DMS 273 (cell line): ENCODE results near the gene INA.
"Not testable (repeated sequence)": the region's sequence is repeated elsewhere in the genome, so short reads cannot be mapped to it uniquely, and the experiment has no call there.

Experiments
- DNase-seq: peaks from one replicate; lab custom pipeline; 2025; ENCODE audit not compliant: unreplicated experiment; lab: John Stamatoyannopoulos, UW

INA gene

DNA sequence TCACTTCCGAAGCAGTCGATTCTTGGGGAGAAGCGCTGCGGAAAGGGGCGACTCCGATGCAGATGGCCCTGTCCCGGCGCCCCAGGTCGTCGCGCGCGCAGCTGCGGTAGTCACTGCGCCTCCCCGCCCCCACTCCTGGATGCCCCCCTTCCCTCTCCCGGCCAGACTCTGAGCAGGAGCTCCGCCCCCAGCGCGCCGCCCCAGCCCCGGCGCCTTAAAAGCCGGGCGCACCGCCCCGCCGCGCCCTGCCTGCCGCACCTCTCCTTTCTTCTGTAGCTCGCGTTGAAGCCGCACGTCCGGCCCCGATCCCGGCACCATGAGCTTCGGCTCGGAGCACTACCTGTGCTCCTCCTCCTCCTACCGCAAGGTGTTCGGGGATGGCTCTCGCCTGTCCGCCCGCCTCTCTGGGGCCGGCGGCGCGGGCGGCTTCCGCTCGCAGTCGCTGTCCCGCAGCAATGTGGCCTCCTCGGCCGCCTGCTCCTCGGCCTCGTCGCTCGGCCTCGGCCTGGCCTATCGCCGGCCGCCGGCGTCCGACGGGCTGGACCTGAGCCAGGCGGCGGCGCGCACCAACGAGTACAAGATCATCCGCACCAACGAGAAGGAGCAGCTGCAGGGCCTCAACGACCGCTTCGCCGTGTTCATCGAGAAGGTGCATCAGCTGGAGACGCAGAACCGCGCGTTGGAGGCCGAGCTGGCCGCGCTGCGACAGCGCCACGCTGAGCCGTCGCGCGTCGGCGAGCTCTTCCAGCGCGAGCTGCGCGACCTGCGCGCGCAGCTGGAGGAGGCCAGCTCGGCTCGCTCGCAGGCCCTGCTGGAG is at the start of gene INA:
TSS of gene INA (plus strand) at position 243 of the 817 bp plus-strand sequence. CDS start at position 317, 74 bp downstream.
- peak; percentile 88 for DNase-seq

DNA sequence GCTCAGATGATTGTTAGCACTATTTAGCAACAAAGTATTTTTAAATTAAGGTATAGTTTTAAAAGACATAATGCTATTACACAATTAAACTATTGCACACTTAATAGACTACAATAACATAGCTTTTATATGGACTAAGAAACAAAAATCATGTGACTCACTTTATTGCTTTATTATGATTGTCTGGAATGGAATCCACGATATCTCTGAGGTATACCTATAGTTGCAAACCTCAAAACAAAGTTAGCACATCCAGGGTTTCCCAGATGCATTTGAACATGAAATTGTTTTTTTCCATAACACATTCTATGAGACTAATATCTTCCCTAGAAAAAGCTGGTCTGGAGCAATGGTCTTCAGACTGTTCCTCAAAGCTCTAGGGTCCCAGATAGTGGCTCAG is 49.5 kb upstream of the INA start:
- DNase-seq: no peak

DNA sequence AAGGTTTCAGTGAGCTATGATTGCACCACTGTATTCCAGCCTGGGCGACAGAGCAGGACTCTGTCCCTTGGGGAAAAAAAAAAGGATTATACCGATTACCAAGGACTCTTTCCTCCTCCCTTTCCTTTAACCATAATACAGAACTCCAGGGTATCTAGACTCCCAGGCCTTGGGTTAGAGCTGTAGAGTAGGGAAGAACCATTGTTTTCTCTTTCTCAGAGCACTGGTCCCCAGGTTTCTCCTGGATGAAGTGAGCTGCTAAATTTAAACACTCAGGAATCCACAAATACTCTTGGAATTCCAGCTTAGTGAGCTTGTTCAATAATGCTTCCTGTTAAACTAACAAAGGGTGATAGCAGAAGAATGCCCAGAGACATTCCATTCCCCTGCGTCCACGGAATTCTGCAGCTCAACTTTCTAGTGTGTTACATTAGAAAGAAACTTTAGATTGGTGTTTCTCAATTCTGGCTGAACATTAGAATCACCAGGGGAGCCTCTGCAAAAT is 45.8 kb upstream of the INA start:
- no peak for DNase-seq

DNA sequence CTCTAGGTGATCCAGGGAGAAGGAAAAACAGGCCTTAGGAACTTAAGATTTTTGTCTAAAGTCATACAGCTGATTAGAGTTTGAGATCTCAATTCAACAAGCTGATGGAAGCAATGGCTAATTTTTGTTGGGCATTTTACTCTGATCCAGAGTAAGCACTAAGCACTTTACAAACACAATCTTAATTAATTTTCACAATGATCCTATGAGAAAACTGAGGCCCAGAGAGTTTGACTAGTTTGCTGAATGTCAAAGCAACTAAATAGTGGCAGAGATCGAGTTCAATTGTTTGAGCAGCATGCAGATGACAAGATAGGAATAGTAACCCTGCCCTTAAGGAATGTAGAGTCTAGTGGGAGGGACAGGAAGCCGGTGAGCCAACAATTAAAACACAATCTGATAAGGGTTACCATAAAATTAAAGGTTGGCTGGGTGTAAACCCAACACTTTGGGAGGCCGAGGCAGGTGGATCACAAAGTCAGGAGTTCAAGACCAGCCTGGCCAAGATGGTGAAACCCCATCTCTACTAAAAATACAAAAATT is 44.7 kb upstream of the INA start:
- no peak for DNase-seq

DNA sequence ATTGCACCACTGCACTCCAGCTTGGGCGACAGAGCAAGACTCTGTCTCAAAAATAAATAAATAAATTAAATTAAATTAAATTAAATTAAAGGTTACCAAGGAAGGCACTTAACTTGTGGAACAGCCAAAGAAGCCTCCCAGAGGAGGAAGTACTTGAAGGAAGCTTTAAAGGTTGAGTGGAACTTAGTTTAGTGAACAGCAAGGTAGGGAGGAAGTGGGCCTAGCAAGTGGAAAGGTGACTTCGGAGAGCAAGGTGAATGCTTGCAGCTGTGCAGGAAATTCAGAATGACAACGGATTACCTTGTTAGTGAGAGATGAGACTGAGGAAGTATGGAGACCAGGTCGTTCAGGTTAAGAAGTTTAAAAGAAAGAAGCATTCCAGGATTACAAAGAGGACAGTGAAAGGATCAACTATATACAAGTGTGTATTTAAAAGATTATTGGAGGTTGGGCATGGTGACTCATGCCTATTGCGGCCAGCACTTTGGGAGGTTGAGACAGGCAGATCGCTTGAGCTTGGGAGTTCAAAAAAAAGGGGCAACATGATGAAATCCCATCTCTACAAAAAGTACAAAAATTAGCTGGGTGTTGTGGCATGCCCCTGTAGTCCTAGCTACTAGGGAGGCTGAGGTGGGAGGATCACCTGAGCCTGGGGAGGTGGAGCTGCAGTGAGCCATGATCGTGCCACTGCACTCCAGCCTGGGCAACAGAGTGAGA is 44.0 kb upstream of the INA start:
- no peak for DNase-seq

DNA sequence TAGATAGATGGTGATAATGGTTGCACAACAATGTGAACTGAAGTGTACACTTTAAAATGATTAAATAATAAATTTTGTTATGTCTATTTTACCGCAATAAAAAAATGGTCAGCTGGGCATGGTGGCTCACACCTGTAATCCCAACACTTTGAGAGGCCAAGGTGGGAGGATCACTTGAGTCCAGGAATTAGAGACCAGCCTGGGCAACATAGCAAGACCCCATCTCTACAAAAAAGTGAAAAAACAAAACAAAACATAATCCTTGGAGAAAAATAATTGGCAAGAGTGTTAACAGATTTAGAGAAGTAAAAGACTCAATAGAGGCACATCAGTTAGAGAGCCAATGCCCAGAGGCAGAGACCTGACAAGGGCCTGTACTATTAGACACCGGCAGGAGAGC is 41.2 kb upstream of the INA start:
- DNase-seq: no peak

DNA sequence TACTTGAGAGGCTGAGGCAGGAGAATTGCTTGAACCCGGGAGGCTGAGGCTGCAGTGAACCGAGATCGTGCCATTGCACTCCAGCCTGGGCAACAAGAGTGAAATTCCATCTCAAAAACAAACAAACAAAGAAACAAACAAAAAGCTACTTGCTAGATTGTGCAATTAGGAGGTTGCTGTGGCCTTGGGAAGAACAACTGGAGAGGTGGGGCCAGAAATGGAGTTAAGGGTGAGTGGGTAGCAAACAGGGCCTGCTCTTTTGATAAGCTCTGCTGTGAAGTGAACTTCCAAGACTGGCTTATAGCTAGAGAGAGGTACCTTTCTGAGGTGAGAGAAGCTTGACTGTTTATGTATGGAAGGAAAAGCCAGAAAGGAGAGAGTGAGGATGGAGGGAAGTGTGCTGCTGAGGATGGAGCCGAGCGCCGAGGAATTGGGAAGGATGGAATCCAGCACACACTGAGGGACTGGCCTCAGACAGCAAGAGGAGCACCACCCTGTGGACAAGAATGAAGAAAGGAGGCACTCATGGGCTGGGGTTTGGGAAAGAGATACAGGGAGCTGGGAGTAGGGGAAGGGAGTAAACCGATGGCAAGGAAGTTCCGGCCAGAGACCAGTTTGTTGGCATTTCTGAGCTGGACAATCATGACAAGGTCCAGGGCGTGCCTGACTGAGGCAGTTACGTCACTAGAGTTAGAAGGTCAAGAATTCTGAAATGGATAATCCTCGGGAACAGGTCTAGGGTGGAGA is 38.3 kb upstream of the INA start:
- DNase-seq: no peak

DNA sequence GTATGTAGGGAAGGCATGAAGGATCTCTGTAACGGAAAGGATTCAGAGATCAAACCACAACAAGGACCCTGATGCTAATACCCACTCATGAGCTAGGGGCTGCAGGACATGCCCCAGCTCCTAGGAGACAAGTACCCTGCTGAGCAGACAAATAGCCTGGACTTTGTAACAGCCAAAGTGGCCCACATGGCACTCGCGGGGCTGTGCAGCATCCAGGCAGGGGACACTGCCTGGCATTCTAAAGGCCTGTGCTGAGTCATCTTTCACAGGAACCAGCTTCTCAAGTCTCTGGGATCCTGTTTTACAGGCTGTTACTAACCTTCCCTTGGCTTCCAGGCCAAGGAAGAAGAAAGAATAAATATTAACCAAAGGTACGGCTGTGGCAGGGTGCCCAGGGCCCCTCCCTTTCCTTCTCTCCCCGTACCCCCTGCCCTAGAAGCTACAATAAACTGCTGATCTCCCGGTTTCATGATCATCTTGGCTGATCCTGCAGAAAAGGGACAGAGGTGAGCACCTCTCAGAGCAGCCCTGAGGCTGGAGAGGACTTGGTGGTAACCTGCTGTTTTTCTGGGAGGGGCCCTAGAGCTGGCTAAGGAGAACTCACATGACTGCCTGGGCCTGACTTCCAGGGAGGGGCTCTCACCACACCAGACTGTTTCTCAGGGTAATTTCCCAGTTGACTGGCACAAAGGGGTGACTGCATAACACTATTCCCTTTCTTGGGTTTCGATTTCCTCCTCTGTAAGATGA is 35.5 kb upstream of the INA start:
- DNase-seq: peak; percentile 17

DNA sequence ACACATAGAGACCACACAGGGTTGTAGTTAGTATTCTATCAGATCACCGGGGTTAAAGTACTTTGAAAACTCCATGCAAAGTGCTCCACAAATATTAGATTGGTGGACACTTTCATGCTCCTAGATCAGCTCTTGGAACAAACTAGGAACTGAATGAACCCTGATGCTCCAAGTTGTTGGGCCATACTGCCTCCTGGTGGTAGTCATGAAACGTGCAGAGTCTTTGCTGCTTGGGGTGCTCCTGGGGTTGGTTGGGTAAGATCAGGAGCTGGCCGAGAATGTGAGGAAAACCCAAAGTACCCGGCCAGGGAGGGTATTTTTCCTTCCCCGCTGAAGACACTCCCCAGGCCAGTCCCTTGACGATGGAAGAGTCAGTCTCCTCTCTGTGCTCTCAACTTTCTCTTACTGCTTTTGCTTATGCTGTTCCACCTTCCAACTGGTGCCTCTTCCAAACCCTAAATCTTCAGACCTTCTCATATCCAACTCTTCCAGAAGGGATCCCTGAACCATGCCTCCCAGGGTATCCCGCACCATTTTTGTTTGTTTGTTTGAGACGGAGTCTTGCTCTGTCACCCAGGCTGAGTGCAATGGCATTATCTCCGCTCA is 32.2 kb upstream of the INA start:
- DNase-seq: peak; percentile 75

DNA sequence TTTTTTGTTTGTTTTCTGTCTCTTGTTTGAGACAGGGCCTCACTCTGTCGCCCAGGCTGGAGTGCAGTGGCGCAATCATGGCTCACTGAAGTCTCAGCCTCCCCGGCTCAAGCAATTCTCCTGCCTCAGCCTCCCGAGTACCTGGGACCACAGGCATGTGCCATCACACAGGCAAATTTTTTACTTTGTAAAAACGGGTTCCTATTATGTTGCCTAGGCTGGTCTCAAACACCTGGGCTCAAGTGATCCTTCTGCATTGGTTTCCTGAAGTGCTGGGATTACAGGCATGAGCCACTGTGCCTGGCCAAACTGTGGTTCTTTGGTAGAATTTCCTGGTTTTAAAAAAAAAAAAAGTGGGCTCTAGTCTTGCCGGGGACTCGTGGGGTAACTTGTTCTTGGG is 31.4 kb upstream of the INA start, which contains the start of gene RPEL1:
TSS of gene RPEL1 (plus strand) at position 301 of the 400 bp plus-strand sequence. CDS start 110 bp downstream, outside the sequence.
- not testable (repeated sequence) for DNase-seq

DNA sequence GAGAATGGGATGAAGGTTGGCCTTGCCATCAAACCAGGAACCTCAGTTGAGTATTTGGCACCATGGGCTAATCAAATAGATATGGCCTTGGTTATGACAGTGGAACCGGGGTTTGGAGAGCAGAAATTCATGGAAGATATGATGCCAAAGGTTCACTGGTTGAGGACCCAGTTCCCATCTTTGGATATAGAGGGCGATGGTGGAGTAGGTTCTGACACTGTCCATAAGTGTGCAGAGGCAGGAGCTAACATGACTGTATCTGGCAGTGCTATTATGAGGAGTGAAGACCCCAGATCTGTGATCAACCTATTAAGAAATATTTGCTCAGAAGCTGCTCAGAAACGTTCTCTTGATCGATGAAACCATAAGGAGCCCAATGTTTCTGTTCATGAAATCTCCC is 30.6 kb upstream of the INA start:
- peak; percentile 6 for DNase-seq

DNA sequence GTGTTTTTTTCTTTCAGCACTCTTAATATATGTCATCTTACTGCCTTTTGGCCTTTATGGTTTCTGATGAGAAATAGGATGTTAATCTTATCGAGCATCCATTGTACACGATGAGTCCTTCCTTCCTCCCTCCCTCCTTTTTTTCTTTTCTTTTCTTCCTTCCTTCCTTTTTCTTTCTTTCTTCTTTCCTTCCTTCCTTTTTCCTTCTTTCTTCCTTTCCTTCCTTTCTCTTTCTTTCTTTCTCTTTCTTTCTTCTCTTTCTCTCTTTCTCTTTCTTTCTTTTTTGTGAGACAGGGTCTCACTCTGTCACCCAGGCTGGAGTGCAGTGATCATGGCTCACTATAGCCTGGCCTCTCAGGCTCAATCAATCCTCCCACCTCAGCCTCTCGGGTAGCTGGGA is 22.8 kb upstream of the INA start:
- no peak for DNase-seq

DNA sequence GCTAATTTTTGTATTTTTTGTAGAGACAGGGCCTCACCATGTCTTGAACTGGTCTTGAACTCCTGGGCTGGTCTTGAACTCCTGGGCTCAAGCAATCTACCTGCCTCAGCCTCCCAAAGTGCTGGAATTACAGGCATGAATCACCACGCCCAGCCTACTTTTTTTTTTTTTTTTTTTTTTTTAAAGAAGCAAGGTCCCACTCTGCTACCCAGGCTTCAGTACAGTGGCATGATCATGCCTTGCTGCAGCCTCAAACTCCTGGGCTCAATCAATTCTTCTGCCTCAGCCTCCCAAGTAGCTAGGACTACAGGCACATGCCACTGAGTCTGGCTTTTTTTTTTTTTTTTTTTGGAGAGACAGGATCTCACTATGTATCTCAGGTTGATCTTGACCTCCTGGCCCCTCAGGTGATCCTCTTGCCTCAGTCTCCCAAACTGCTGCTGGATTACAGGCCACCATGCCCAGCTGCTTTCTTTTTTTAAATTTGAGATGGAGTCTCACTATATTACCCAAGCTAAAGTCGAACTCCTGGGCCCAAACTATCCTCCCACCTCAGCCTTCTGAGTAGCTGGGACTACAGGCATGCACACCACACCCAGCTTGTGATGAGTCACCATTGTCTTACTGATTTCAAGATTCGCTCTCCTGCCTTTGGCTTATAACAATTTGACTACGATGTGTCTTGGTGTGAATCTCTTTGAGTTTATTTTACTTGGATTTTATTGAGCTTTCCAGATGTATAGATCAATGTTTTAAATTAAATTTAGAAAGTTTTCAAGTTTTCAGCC is 22.2 kb upstream of the INA start:
- DNase-seq: no peak

DNA sequence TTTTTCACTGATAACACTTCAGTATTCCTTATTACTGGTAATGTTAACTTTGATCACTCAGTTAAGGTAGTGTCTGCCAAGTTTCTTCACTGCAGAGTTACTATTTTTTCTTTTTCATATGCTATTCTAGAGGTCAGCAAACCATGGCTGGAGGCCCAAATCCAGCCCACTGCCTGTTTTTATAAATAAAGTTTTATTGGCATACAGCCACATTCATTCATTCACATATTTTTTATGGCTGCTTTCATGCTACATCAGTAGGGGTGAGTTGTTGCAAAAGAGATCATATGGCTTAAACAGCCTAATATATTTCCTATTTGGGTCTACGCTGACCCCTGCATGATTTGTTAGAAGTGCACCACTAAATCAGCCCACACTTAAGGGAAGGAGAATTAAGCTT is 20.3 kb upstream of the INA start:
- DNase-seq: no peak

DNA sequence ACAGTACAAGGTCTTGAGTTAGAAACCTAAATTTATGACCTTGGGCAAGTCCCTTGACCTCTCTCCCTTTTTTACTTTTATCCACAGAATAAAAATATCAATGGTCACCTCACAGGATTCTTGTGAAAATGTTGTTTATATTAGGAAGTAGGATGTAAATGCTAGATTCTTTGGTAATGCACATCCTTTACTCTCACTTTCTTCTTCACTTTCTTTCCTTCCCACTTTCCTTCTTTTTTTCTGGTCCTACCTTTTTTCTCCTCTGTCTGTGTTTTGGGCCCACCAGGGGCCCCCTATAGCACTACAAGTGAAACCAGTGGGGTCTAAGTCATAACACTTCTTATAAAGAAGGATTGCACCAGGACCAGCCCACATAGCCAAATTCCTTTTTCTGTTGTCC is 19.1 kb upstream of the INA start:
- DNase-seq: no peak

DNA sequence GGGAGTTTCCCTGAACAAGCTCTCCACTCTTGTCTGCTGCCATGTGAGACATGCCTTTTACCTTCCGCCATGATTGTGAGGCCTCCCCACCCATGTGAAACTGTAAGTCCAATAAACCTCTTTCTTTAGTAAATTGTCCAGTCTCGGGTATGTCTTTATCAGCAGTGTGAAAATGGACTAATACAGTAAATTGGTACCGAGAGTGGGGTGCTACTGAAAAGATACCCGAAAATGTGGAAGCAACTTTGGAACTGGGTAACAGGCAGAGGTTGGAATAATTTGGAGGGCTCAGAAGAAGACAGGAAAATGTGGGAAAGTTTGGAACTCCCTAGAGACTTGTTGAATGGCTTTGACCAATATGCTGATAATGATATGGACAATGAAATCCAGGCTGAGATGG is 18.0 kb upstream of the INA start:
- not testable (repeated sequence) for DNase-seq

DNA sequence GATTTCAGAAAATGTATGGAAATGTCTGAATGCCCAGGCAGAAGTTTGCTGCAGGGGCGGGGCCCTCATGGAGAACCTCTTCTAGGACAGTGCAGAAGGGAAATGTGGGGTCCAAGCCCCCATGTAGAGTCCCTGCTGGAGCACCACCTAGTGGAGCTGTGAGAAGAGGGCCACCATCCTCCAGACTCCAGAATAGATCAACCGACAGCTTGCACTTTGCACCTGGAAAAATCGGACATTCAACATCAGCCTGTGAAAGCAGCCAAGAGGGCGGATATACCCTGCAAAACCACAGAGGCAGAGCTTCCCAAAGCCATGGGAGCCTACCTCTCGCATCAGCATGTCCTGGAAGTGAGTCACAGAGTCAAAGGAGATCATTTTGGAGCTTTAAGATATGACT is 16.9 kb upstream of the INA start:
- DNase-seq: no peak

DNA sequence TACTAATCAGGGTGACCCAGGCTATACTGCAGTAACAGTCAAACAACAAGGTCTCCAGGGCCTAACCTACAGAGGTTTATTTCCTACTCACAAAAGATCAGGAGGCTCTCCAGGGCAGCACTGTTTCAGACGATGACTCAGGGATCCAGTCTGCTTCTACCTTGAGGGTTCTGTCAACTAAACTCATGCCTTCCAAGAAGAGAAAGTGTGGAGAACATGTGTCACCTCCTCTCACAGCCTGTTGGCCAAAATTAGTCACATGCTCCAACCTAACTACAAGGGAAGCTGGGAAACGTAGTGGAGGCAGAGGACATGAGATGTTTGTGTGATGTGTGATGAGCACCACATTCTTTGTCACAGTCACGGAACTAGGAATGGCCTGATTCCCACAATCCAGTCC is 14.7 kb upstream of the INA start:
- no peak for DNase-seq

DNA sequence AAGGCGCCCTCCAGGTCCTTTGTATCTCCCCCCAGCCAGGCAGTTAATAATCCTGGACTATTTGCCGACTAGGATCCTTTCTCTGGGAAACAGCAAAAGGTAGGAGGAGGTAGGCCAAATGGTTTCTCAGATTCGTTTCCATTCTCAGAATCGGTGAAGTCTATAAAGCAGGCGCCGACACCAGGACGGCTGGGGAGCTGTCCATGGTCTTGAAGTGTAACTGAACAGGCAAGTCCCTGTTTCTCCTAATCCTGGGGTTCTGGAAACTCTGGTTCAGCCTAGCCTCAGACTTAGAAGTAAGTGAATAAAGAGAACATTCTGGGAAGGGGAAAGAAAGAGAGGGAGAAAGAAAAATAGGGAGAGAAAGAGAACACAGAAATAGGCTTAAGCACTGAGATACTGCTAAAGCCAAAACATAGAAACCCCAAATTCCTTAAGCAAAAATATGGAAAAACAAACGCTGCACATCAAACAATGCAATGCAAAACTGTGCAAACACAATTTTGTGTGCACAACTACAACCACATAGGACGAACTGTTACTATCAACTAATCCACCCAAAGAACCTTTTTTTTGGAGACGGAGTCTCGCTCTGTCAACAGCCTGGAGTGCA is 11.1 kb upstream of the INA start:
- peak; percentile 26 for DNase-seq
